ENCODE measurements around the gene PRIM2. TPM values are rescaled to one million over a fixed set of nuclear protein-coding genes. Genes with fewer than 3 reads are reported as not detected.
"Not testable (repeated sequence)": the region's sequence is repeated elsewhere in the genome, so short reads cannot be mapped to it uniquely, and the experiment has no call there.

Gene PRIM2
- total and polyA plus RNA-seq, 2 of the 8 experiments (the other 6 are each of a cell fraction or from before 2014, with no cell fraction given): 20.8 to 46.8 TPM

DNA sequence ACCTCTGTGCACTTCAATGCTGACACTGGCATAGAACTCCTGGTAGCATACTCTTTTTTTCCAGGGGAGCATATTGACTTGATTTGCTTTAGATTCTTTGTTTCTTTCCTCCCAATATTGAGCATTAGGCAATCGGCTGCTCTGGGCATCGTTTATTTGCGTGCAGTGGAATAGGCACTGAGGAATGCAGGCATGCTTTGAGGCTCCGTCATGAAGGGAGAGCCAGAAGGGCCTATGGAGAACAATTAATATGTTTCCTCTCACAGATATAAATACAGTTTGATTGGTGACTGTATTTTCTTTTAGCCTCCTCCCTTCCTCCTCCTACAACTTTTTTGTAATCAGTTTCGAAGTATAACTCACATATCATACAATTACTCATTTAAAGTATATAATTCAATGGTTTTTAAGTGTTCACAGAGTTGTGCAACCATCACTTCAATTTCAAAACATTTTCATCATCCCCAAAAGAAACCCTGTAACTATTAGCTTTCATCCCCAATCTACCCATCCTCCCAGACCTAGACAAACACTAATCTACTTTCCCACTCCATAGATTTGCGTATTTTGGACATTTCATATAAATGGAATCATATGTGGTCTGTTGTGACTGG lies 157.5 kb downstream of the PRIM2 start:
- DNase-seq (ENCODE audit: low read depth in 1 of 2, low spot score in 2 of 2); H2BK120ac ChIP-seq (replicated peaks; ENCODE audit: low read depth, low read length); H3K27me3 ChIP-seq (replicated peaks in 1 of 4; ENCODE audit: control insufficient read depth in 3 of 4, extremely low read depth in 1 of 4, insufficient read depth in 3 of 4, low read length in 3 of 4); H2AFZ ChIP-seq (ENCODE audit: low read length); H3K4me2 ChIP-seq (ENCODE audit: insufficient read depth in 1 of 2, low read depth in 2 of 2, low read length in 2 of 2); H3K23ac ChIP-seq (ENCODE audit: insufficient read length); H2BK15ac ChIP-seq (ENCODE audit: low read length); H3K14ac ChIP-seq (ENCODE audit: insufficient read length); H2AK5ac ChIP-seq (ENCODE audit: low read depth, low read length); H3K79me2 ChIP-seq (ENCODE audit: control insufficient read depth in 1 of 2, insufficient read depth in 2 of 2, low read length in 2 of 2); H2BK12ac ChIP-seq (ENCODE audit: low read depth, low read length); H2BK5ac ChIP-seq (ENCODE audit: low read depth, low read length); H3K4me3 ChIP-seq (ENCODE audit: extremely low read depth in 1 of 4, insufficient read depth in 2 of 4, low read depth in 3 of 4, low read length in 4 of 4); H4K8ac ChIP-seq (ENCODE audit: extremely low read depth, insufficient read depth, low read length); H3K79me1 ChIP-seq (ENCODE audit: low read depth, low read length); FAIRE-seq; H3K23me2 ChIP-seq (ENCODE audit: low read depth, low read length); H2BK20ac ChIP-seq (ENCODE audit: low read length); H3K4ac ChIP-seq (replicated peaks; ENCODE audit: insufficient read length, low read depth, low read length); H3K56ac ChIP-seq (replicated peaks; ENCODE audit: insufficient read length, low read depth, low read length); H3K9me3 ChIP-seq (ENCODE audit: insufficient read depth in 2 of 2, low read depth in 1 of 2, low read length in 1 of 2); H4K20me1 ChIP-seq (replicated peaks in 1 of 2; ENCODE audit: control insufficient read depth in 1 of 2, insufficient read depth in 2 of 2, low read length in 2 of 2); H3K18ac ChIP-seq (ENCODE audit: extremely low read depth, low read length); H3K9ac ChIP-seq (replicated peaks in 1 of 4; ENCODE audit: extremely low read depth in 1 of 4, low read depth in 3 of 4, low read length in 3 of 4); H3K36me3 ChIP-seq (ENCODE audit: control insufficient read depth in 2 of 4, insufficient read depth in 4 of 4, low read length in 3 of 4); H4K91ac ChIP-seq (replicated peaks; ENCODE audit: insufficient read length, low read length); H3K4me1 ChIP-seq (replicated peaks in 1 of 4; ENCODE audit: control insufficient read depth in 3 of 4, insufficient read depth in 4 of 4, low read length in 3 of 4); H4K5ac ChIP-seq (ENCODE audit: insufficient read length, low read depth, low read length); CTCF ChIA-PET (ENCODE audit: partially characterized antibody); H3K27ac ChIP-seq (ENCODE audit: low read depth, low read length); POLR2A ChIA-PET (ENCODE audit: partially characterized antibody): not testable (repeated sequence)
- 94% methylated on average over 6 of the region's 6 CpGs; no CpG with 5 or more reads in 1 of the 2 experiments for WGBS, 2 experiments (ENCODE audit: extremely low coverage in 1 of 2, insufficient coverage in 1 of 2, insufficient read length in 1 of 2, insufficient replicate concordance in 2 of 2, low coverage in 1 of 2, low lambda C conversion rate in 2 of 2, missing lambda C conversion rate in 1 of 2)

DNA sequence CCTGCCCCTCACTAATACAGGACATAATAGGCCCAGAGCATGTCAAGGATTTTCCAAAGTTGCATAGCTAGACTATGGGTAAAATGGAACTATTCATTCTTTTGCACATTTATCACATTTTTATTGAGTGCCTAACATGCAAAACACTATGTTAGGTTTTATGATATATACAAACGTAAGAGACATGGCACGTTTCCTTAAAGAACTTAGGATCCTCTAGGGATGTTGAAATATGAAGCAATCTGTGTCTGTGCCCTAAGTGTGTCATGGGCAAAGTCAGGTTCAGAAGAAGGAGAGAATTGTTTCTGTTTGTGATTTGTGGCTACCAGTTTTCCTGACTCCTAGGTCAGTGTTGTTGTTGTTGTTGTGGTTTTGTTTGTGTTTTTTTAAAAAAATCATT lies 158.2 kb downstream of the PRIM2 start:
- H3K4me2 ChIP-seq (ENCODE audit: insufficient read depth in 1 of 2, low read depth in 2 of 2, low read length in 2 of 2); H3K23me2 ChIP-seq (ENCODE audit: low read depth, low read length); H2AFZ ChIP-seq (ENCODE audit: low read length); H2BK15ac ChIP-seq (ENCODE audit: low read length); H3K14ac ChIP-seq (ENCODE audit: insufficient read length); H3K4me1 ChIP-seq (replicated peaks in 1 of 4; ENCODE audit: control insufficient read depth in 3 of 4, insufficient read depth in 4 of 4, low read length in 3 of 4); H2BK12ac ChIP-seq (ENCODE audit: low read depth, low read length); H3K4ac ChIP-seq (replicated peaks; ENCODE audit: insufficient read length, low read depth, low read length); H3K9me3 ChIP-seq (ENCODE audit: insufficient read depth in 2 of 2, low read depth in 1 of 2, low read length in 1 of 2); H3K18ac ChIP-seq (ENCODE audit: extremely low read depth, low read length); H2BK20ac ChIP-seq (ENCODE audit: low read length); H3K23ac ChIP-seq (ENCODE audit: insufficient read length); H2BK120ac ChIP-seq (replicated peaks; ENCODE audit: low read depth, low read length); H3K9ac ChIP-seq (replicated peaks in 1 of 4; ENCODE audit: extremely low read depth in 1 of 4, low read depth in 3 of 4, low read length in 3 of 4); H3K56ac ChIP-seq (replicated peaks; ENCODE audit: insufficient read length, low read depth, low read length); H3K27me3 ChIP-seq (replicated peaks in 1 of 4; ENCODE audit: control insufficient read depth in 3 of 4, extremely low read depth in 1 of 4, insufficient read depth in 3 of 4, low read length in 3 of 4); H4K5ac ChIP-seq (ENCODE audit: insufficient read length, low read depth, low read length); H3K36me3 ChIP-seq (ENCODE audit: control insufficient read depth in 2 of 4, insufficient read depth in 4 of 4, low read length in 3 of 4); H4K91ac ChIP-seq (replicated peaks; ENCODE audit: insufficient read length, low read length); H3K27ac ChIP-seq (ENCODE audit: low read depth, low read length); POLR2A ChIA-PET (ENCODE audit: partially characterized antibody); CTCF ChIA-PET (ENCODE audit: partially characterized antibody); H4K20me1 ChIP-seq (replicated peaks in 1 of 2; ENCODE audit: control insufficient read depth in 1 of 2, insufficient read depth in 2 of 2, low read length in 2 of 2); H3K4me3 ChIP-seq (ENCODE audit: extremely low read depth in 1 of 4, insufficient read depth in 2 of 4, low read depth in 3 of 4, low read length in 4 of 4); H3K79me1 ChIP-seq (ENCODE audit: low read depth, low read length); H4K8ac ChIP-seq (ENCODE audit: extremely low read depth, insufficient read depth, low read length); FAIRE-seq; H2BK5ac ChIP-seq (ENCODE audit: low read depth, low read length); H2AK5ac ChIP-seq (ENCODE audit: low read depth, low read length); H3K79me2 ChIP-seq (ENCODE audit: control insufficient read depth in 1 of 2, insufficient read depth in 2 of 2, low read length in 2 of 2); DNase-seq (ENCODE audit: low read depth in 1 of 2, low spot score in 2 of 2): not testable (repeated sequence)
- 79% methylated on average over 2 of the region's 2 CpGs; no CpG with 5 or more reads in 1 of the 2 experiments for WGBS, 2 experiments (ENCODE audit: extremely low coverage in 1 of 2, insufficient coverage in 1 of 2, insufficient read length in 1 of 2, insufficient replicate concordance in 2 of 2, low coverage in 1 of 2, low lambda C conversion rate in 2 of 2, missing lambda C conversion rate in 1 of 2)

Measured in H1 (cell line).